ENCODE data around the gene IRAK3. TPM values are rescaled to one million over a fixed set of nuclear protein-coding genes. Genes with fewer than 3 reads are reported as not detected.

IRAK3 gene
- total RNA-seq, 3 donors from 2014 or later (not counting 1 experiment from before 2014, with no cell fraction given), result 3.7 to 9.9 (median 9.2) TPM

- TF ChIP-seq, protein P1, sequence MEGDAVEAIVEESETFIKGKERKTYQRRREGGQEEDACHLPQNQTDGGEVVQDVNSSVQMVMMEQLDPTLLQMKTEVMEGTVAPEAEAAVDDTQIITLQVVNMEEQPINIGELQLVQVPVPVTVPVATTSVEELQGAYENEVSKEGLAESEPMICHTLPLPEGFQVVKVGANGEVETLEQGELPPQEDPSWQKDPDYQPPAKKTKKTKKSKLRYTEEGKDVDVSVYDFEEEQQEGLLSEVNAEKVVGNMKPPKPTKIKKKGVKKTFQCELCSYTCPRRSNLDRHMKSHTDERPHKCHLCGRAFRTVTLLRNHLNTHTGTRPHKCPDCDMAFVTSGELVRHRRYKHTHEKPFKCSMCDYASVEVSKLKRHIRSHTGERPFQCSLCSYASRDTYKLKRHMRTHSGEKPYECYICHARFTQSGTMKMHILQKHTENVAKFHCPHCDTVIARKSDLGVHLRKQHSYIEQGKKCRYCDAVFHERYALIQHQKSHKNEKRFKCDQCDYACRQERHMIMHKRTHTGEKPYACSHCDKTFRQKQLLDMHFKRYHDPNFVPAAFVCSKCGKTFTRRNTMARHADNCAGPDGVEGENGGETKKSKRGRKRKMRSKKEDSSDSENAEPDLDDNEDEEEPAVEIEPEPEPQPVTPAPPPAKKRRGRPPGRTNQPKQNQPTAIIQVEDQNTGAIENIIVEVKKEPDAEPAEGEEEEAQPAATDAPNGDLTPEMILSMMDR (IDR thresholded peaks at IDR 0.05), result no peak
- H3K36me3 Mint-ChIP-seq, result no peaks in the 10 kb centered on the region
- peaks cover 0 to 5% of the 10 kb centered on the region in 2 donors for H3K27me3 Mint-ChIP-seq (ENCODE audit: low read depth in 2 of 2)
- Histone ChIP-seq H3K27ac (ENCODE audit: low read length) (no peak overlapping the region), H3K4me1 (ENCODE audit: control insufficient read depth, insufficient read depth, low read length) (peaks cover 16% of the 10 kb centered on the region), H3K9me3 (ENCODE audit: control insufficient read depth, insufficient read depth, low read length) (no peaks in the 10 kb centered on the region), H3K36me3 (ENCODE audit: control insufficient read depth, insufficient read depth, low read length) (no peaks in the 10 kb centered on the region), H3K27me3 (ENCODE audit: control insufficient read depth, insufficient read depth, low read length) (no peaks in the 10 kb centered on the region), H3K4me3 (ENCODE audit: low read length) (no peak overlapping the region)
- H3K9me3 Mint-ChIP-seq, result no peaks in the 10 kb centered on the region
- intact Hi-C loops (cut with micrococcal nuclease), result no loop called here
- DNase-seq, result no peak
- no peak for ATAC-seq
- 100% methylated on average over 1 of the region's 3 CpGs for WGBS (ENCODE audit: insufficient coverage)
- peaks cover 11% of the 10 kb centered on the region in 2 donors for H3K4me1 Mint-ChIP-seq
- H3K4me3 Mint-ChIP-seq, result no peak overlapping the region
- no peak overlapping the region for H3K27ac Mint-ChIP-seq
Measured at GRCh38 chr12:66282244-66282643, 93.2 kb downstream of the IRAK3 start.

DNA sequence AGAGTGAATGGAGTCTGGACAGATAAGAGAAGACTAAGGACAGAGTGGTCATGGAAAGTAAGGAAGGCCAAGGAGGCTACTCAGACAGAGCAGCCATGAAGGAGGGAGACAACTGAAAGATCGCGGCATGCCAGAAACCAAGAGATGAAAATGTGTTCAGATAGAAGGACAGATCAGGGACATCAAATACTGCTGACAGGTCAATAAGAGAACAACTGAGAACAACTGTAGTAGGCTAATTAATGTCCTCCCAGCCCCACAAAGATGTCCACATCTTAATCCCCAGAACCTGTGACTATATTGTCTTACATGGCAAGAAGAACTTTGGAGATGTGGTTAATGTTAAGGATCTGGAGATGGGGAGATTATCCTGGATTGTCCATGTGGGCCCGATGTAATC, 98.3 kb downstream of the IRAK3 start:
- no peak overlapping the region for H3K4me3 Mint-ChIP-seq
- Histone ChIP-seq H3K9me3 (ENCODE audit: control insufficient read depth, insufficient read depth, low read length) (no peaks in the 10 kb centered on the region), H3K4me1 (ENCODE audit: control insufficient read depth, insufficient read depth, low read length) (peaks cover 39% of the 10 kb centered on the region), H3K4me3 (ENCODE audit: low read length) (no peak overlapping the region), H3K27me3 (ENCODE audit: control insufficient read depth, insufficient read depth, low read length) (no peaks in the 10 kb centered on the region), H3K27ac (ENCODE audit: low read length) (no peak overlapping the region), H3K36me3 (ENCODE audit: control insufficient read depth, insufficient read depth, low read length) (no peaks in the 10 kb centered on the region)
- peaks cover 30 to 31% of the 10 kb centered on the region in 2 donors for H3K4me1 Mint-ChIP-seq
- intact Hi-C loops (cut with micrococcal nuclease), result no loop called here
- H3K27me3 Mint-ChIP-seq (ENCODE audit: low read depth in 2 of 2), result no peaks in the 10 kb centered on the region
- ATAC-seq (no peak), DNase-seq (no peak)
- H3K9me3 Mint-ChIP-seq, result no peaks in the 10 kb centered on the region
- no peaks in the 10 kb centered on the region for H3K36me3 Mint-ChIP-seq
- H3K27ac Mint-ChIP-seq, result peak overlapping the region; percentile 27 to 37
- 96% methylated on average over 3 of the region's 3 CpGs for WGBS (ENCODE audit: insufficient coverage)
- TF ChIP-seq, protein P1 (IDR thresholded peaks at IDR 0.05), result no peak

- no peaks in the 10 kb centered on the region for H3K36me3 ChIP-seq (ENCODE audit: control insufficient read depth, insufficient read depth, low read length)
- peak overlapping the region; percentile 27 to 37 for H3K27ac Mint-ChIP-seq
- peak overlapping the region; percentile 19 for H3K4me3 Mint-ChIP-seq
- no peaks in the 10 kb centered on the region for H3K27me3 Mint-ChIP-seq (ENCODE audit: low read depth in 2 of 2)
- 16% methylated on average over 5 of the region's 5 CpGs for WGBS (ENCODE audit: insufficient coverage)
- intact Hi-C loops (cut with micrococcal nuclease), result no loop called here
- H3K9me3 Mint-ChIP-seq, result no peaks in the 10 kb centered on the region
- TF ChIP-seq, protein P1 (IDR thresholded peaks at IDR 0.05), result no peak
- no peaks in the 10 kb centered on the region for H3K36me3 Mint-ChIP-seq
- no peaks in the 10 kb centered on the region for H3K9me3 ChIP-seq (ENCODE audit: control insufficient read depth, insufficient read depth, low read length)
- H3K4me1 Mint-ChIP-seq, result peaks cover 30 to 31% of the 10 kb centered on the region in 2 donors
- no peak overlapping the region for H3K4me3 ChIP-seq (ENCODE audit: low read length)
- ATAC-seq (peak; percentile 64 to 84 (median 76)), DNase-seq (peak in 1 of 2 donors; percentile 90)
- H3K4me1 ChIP-seq (ENCODE audit: control insufficient read depth, insufficient read depth, low read length), result peaks cover 39% of the 10 kb centered on the region
- H3K27me3 ChIP-seq (ENCODE audit: control insufficient read depth, insufficient read depth, low read length), result no peaks in the 10 kb centered on the region
- H3K27ac ChIP-seq (ENCODE audit: low read length), result no peak overlapping the region
Measured at GRCh38 chr12:66288121-66288520, 99.1 kb downstream of the IRAK3 start.

- TF ChIP-seq, protein P1 (IDR thresholded peaks at IDR 0.05), result no peak
- Mint-ChIP-seq H3K4me3 (no peak overlapping the region), H3K9me3 (no peaks in the 10 kb centered on the region), H3K27me3 (ENCODE audit: low read depth in 2 of 2) (no peaks in the 10 kb centered on the region), H3K36me3 (no peaks in the 10 kb centered on the region), H3K27ac (no peak overlapping the region), H3K4me1 (peaks cover 30 to 31% of the 10 kb centered on the region in 2 donors)
- H3K27me3 ChIP-seq (ENCODE audit: control insufficient read depth, insufficient read depth, low read length), result no peaks in the 10 kb centered on the region
- H3K4me3 ChIP-seq (ENCODE audit: low read length), result no peak overlapping the region
- H3K9me3 ChIP-seq (ENCODE audit: control insufficient read depth, insufficient read depth, low read length), result no peaks in the 10 kb centered on the region
- DNase-seq (no peak), ATAC-seq (no peak)
- intact Hi-C loops (cut with micrococcal nuclease), result no loop called here
- 98% methylated on average over 2 of the region's 2 CpGs for WGBS (ENCODE audit: insufficient coverage)
- H3K27ac ChIP-seq (ENCODE audit: low read length), result no peak overlapping the region
- peaks cover 39% of the 10 kb centered on the region for H3K4me1 ChIP-seq (ENCODE audit: control insufficient read depth, insufficient read depth, low read length)
- no peaks in the 10 kb centered on the region for H3K36me3 ChIP-seq (ENCODE audit: control insufficient read depth, insufficient read depth, low read length)
Measured at GRCh38 chr12:66289485-66289884, 100.5 kb downstream of the IRAK3 start.

Measured in natural killer cell (primary cell).